BJ (cell line): ENCODE measurements around the gene AMIGO1. TPM values are rescaled to one million over a fixed set of nuclear protein-coding genes. Genes with fewer than 3 reads are reported as not detected.
A peak's percentile ranks its signal among the peaks of the same experiment; 100 is the strongest.

Source experiments
- CTCF ChIA-PET: fragments of 350-600 bp; formaldehyde crosslinking; extraction: SDS; loops from one replicate; lab custom pipeline; 2021; ENCODE audit warnings: antibody characterized with exemption, inconsistent platforms; lab: Yijun Ruan, JAX
- POLR2A ChIA-PET: fragments of 300-600 bp; sonication (Branson Sonifier 250); formaldehyde crosslinking; extraction: SDS; loops from one replicate; lab custom pipeline; 2021; ENCODE audit warnings: antibody characterized with exemption; lab: Charles Lee
- DNase-seq: peaks from one replicate; pipeline ENCODE4 v3.0.0-alpha.2; 2011; ENCODE audit warnings: low read depth
- H3K27me3 ChIP-seq: 2 replicates; pipeline ENCODE4 v1.6.0; 2011; ENCODE audit warnings: low read length; ENCODE audit not compliant: control insufficient read depth, insufficient read depth
- H3K36me3 ChIP-seq: 2 replicates; pipeline ENCODE4 v1.5.1; 2011; ENCODE audit warnings: low read length; ENCODE audit not compliant: control insufficient read depth, insufficient read depth
- H3K4me3 ChIP-seq: 2 replicates; pipeline ENCODE4 v1.5.1; 2011; ENCODE audit warnings: low read depth, mild to moderate bottlenecking, control low read depth, low read length
- polyA plus RNA-seq: library from polyadenylated mRNA; depleted of rRNA; stranded (reverse); fragments of >200 nt; gene quantifications from 2 replicates; pipeline ENCODE4 v1.2.3, GENCODE V29; 2011; rRNA removed
- TF ChIP-seq, protein P1 (sequence below): IDR thresholded peaks from 2 replicates; pipeline ENCODE4 v1.5.1; 2011; ENCODE audit warnings: low read depth, mild to moderate bottlenecking, control low read depth, inconsistent platforms, low read length, moderate library complexity; ENCODE audit not compliant: insufficient read depth

The AMIGO1 gene
- polyA plus RNA-seq, 1 experiment = 3.4 TPM

DNA sequence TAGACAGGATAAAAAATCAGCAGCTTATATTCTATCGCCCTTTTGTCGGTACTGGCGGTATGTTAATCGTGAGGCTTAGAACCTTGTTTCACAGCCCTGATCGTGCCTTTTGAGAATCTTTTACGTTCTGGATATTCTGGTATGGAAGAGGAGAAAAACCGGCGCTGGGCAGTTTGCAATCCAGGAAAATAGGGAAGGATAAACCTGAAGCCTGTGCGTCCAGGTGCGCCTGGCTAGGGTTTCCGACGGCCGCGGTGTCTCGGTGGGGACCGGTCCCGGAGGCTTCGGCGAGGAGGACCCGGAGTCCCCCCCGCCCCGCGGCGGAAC, 43.4 kb downstream of the AMIGO1 start:
- Histone ChIP-seq H3K4me3 (peak overlapping the region; percentile 83), H3K36me3 (no peaks in the 10 kb centered on the region), H3K27me3 (no peaks in the 10 kb centered on the region)
- DNase-seq = no peak
- TF ChIP-seq, protein P1, sequence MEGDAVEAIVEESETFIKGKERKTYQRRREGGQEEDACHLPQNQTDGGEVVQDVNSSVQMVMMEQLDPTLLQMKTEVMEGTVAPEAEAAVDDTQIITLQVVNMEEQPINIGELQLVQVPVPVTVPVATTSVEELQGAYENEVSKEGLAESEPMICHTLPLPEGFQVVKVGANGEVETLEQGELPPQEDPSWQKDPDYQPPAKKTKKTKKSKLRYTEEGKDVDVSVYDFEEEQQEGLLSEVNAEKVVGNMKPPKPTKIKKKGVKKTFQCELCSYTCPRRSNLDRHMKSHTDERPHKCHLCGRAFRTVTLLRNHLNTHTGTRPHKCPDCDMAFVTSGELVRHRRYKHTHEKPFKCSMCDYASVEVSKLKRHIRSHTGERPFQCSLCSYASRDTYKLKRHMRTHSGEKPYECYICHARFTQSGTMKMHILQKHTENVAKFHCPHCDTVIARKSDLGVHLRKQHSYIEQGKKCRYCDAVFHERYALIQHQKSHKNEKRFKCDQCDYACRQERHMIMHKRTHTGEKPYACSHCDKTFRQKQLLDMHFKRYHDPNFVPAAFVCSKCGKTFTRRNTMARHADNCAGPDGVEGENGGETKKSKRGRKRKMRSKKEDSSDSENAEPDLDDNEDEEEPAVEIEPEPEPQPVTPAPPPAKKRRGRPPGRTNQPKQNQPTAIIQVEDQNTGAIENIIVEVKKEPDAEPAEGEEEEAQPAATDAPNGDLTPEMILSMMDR = no peak
- ChIA-PET POLR2A (no interaction called here), CTCF (interaction anchor here (0.5 to 1.2 kb wide), 3 partner anchors 16 to 63 kb away, joined by 3 to 5 read pairs (median 4); no protein-coding TSS in a partner anchor)

DNA sequence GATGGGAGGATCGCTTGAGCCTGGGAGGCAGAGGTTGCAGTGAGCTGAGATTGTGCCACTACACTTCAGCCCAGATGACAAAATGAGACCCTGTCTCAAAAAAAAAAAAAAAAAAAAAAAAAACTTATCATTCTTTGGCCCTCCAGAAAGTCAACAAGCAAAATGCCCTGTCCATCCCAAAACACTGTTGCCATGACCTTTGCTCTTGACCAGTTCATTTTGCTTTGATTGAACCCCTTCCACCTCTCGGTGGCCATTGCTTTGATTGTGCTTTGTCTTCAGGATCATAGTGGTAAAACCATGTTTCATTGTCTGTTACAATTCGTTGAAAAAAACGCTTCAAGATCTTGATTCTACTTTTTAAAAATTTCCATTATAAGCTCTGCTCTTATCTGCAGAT, 51.7 kb downstream of the AMIGO1 start:
- DNase-seq = no peak
- ChIA-PET POLR2A (interaction anchor here (0.6 kb wide), 1 partner anchor 52 kb away, joined by 6 read pairs; the partner anchor contains the start of gene AMIGO1), CTCF (interaction anchor here (0.8 to 1.0 kb wide), 2 partner anchors 22 to 29 kb away, joined by 3 read pairs; no protein-coding TSS in a partner anchor)
- TF ChIP-seq, protein P1 = no peak
- H3K27me3 ChIP-seq = no peaks in the 10 kb centered on the region
- H3K4me3 ChIP-seq = no peak overlapping the region
- no peaks in the 10 kb centered on the region for H3K36me3 ChIP-seq

DNA sequence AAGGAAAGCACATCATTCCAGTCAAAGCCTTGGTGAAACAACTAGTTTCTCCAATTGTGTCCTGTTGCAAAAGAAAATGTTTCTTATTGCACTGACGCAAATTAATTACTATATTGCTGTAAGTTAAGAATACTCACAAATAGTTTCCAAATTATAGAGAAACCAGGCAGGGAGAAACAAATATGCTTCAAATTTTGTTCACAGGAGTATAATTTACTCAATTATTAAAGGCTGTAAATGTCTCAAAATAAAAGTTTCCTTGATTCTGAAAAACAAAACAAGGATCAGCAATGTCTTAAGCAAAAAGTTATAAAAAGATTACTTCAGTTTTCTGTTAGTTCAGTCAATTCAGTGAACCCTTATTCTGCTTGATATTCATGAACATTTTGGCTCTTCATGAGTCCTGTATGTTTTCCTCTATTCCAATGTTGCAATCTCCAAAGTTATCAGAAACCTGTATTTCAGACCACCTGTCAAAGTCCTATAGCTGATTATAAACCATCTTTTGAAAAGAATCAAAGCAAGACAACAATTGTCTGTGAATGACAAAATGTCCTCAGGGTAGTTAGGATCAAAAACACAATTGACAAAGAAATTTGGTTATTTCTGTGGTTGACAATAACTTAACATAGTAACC, 54.9 kb downstream of the AMIGO1 start:
- CTCF ChIA-PET = no interaction called here
- Histone ChIP-seq H3K36me3 (no peaks in the 10 kb centered on the region), H3K27me3 (no peaks in the 10 kb centered on the region), H3K4me3 (no peak overlapping the region)
- POLR2A ChIA-PET = no interaction called here
- TF ChIP-seq, protein P1 = no peak
- no peak for DNase-seq

Other genes with a start within 250 kb of the AMIGO1 start
- 17.9 and 25.9 TPM in 2 replicates for gene PSRC1, start 226.6 kb downstream of the AMIGO1 start, polyA plus RNA-seq
- 0.06 TPM in 1 of 2 replicates, not detected in the other for gene MYBPHL, start 202.7 kb downstream of the AMIGO1 start, polyA plus RNA-seq
- gene SORT1, start 111.8 kb downstream of the AMIGO1 start, polyA plus RNA-seq = 38.6 and 52.6 TPM in 2 replicates
- 151 and 226 TPM in 2 replicates for gene PSMA5, start 83.3 kb downstream of the AMIGO1 start, polyA plus RNA-seq
- 58.8 and 73.1 TPM in 2 replicates for gene SYPL2, start 43.2 kb downstream of the AMIGO1 start, polyA plus RNA-seq
- 5.7 and 8.7 TPM in 2 replicates for gene ATXN7L2, start 25.8 kb downstream of the AMIGO1 start, polyA plus RNA-seq
- gene CYB561D1, start 15.6 kb downstream of the AMIGO1 start, polyA plus RNA-seq = 8.2 and 10.8 TPM in 2 replicates
- not detected in 2 replicates for gene GPR61, start 30.1 kb upstream of the AMIGO1 start, polyA plus RNA-seq
- 4.7 and 9.6 TPM in 2 replicates for gene GNAI3, start 38.9 kb upstream of the AMIGO1 start, polyA plus RNA-seq
- 0.09 and 0.15 TPM in 2 replicates for gene GNAT2, start 109.9 kb upstream of the AMIGO1 start, polyA plus RNA-seq
- 43.1 and 86.9 TPM in 2 replicates for gene AMPD2, start 110.1 kb upstream of the AMIGO1 start, polyA plus RNA-seq
- gene GSTM4, start 146.4 kb upstream of the AMIGO1 start, polyA plus RNA-seq = 28.4 and 28.5 TPM in 2 replicates
- gene GSTM2, start 158.3 kb upstream of the AMIGO1 start, polyA plus RNA-seq = 49.0 and 62.3 TPM in 2 replicates
- gene GSTM1, start 178.1 kb upstream of the AMIGO1 start, polyA plus RNA-seq = 0.47 and 1.0 TPM in 2 replicates
- gene GSTM5, start 202.5 kb upstream of the AMIGO1 start, polyA plus RNA-seq = 1.5 and 2.2 TPM in 2 replicates
- 113 and 172 TPM in 2 replicates for gene GSTM3, start 231.3 kb upstream of the AMIGO1 start, polyA plus RNA-seq